Stomach (tissue), 4 donors: Measurements from ENCODE around the gene AIFM3.

Source experiments
- POLR2AphosphoS5 ChIP-seq, 3 donors: sonication (generic); formaldehyde crosslinking; IDR thresholded peaks; one replicate each; pipeline ENCODE4 v1.6.1; 2016; ENCODE audit warnings: antibody characterized with exemption in 3 of 3
- TF ChIP-seq, protein P1 (sequence below), 7 experiments: fragments of 450-650 bp in 4 of 7; fragments of 200-600 bp in 3 of 7; sonication (generic) in 3 of 7; IDR thresholded peaks; one replicate each; pipeline ENCODE4 v1.5.1; 2016 to 2019; ENCODE audit warnings: antibody characterized with exemption in 7 of 7, control low read depth in 2 of 7, mild to moderate bottlenecking in 1 of 7

DNA sequence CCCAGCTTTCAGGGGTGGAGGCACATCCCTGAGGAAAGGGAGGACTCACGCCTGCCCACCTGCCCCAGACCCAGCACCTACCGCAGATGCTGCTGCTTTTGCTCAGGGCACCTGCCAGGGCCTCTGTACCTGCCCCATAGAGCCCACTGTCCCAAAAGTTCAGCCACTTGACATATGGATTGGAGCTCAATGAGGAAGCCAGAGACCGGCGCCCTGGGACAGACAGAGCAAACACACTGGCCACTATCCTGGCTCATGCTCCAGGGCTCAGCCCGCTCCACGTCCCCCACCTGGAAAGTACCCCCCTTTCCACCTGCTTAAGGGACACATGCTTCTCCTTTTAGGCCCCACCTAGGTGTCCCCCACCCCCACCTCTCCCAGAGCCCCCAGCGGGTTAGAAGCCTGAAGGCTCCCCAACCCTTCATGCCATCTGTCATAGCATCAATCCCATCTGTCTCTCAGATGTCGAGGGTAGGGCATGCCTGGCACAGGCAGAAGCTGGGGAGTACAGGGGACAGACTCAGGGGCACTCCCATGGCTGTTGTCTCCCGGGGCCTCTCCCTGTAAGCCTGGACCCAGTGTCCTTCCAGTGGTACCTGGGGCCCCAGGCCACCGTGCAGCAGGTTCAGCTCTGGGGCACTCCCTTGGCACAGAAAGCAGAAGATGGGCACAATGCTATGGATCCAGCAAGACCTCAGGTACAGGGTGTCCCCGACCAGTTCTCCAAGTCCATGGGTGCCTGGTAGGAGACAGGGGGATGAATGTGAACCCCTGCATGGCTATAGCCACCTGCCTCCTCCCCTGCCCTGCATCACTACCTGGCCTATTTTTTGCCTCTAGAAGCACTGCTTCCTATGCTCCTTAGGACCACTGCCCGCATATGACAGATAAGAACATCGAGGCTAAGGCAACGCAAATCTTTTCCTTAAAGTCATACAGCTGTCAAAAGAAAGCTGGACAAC, 45.7 kb downstream of the AIFM3 start:
- TF ChIP-seq POLR2AphosphoS5 (IDR thresholded peaks at IDR 0.05) = no peak
- TF ChIP-seq, protein P1, sequence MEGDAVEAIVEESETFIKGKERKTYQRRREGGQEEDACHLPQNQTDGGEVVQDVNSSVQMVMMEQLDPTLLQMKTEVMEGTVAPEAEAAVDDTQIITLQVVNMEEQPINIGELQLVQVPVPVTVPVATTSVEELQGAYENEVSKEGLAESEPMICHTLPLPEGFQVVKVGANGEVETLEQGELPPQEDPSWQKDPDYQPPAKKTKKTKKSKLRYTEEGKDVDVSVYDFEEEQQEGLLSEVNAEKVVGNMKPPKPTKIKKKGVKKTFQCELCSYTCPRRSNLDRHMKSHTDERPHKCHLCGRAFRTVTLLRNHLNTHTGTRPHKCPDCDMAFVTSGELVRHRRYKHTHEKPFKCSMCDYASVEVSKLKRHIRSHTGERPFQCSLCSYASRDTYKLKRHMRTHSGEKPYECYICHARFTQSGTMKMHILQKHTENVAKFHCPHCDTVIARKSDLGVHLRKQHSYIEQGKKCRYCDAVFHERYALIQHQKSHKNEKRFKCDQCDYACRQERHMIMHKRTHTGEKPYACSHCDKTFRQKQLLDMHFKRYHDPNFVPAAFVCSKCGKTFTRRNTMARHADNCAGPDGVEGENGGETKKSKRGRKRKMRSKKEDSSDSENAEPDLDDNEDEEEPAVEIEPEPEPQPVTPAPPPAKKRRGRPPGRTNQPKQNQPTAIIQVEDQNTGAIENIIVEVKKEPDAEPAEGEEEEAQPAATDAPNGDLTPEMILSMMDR (IDR thresholded peaks at IDR 0.05) = no peak
